ENCODE measurements around the gene RCCD1.

DNA sequence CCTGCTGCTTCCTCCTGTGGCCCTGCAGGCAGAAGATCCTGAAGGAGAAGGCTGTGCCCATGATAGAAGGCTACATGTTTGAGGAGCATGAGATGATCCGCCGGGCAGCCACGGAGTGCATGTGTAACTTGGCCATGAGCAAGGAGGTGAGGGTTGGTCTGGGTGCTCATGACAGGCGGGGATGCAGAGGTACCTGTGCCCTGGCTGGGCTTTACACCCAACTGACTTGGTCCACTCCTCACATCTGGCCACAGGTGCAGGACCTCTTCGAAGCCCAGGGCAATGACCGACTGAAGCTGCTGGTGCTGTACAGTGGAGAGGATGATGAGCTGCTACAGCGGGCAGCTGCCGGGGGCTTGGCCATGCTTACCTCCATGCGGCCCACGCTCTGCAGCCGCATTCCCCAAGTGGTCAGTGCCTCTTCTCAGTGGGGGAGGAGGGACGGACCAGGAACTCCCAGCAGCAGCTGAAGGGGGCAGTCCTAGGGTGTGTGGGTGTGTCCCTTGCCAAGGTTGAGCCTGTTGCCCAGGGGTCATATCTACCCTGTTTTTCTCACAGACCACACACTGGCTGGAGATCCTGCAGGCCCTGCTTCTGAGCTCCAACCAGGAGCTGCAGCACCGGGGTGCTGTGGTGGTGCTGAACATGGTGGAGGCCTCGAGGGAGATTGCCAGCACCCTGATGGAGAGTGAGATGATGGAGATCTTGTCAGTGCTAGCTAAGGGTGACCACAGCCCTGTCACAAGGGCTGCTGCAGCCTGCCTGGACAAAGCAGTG is 1.6 kb upstream of the RCCD1 start:
- TF ChIP-seq, protein P1, sequence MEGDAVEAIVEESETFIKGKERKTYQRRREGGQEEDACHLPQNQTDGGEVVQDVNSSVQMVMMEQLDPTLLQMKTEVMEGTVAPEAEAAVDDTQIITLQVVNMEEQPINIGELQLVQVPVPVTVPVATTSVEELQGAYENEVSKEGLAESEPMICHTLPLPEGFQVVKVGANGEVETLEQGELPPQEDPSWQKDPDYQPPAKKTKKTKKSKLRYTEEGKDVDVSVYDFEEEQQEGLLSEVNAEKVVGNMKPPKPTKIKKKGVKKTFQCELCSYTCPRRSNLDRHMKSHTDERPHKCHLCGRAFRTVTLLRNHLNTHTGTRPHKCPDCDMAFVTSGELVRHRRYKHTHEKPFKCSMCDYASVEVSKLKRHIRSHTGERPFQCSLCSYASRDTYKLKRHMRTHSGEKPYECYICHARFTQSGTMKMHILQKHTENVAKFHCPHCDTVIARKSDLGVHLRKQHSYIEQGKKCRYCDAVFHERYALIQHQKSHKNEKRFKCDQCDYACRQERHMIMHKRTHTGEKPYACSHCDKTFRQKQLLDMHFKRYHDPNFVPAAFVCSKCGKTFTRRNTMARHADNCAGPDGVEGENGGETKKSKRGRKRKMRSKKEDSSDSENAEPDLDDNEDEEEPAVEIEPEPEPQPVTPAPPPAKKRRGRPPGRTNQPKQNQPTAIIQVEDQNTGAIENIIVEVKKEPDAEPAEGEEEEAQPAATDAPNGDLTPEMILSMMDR (IDR thresholded peaks at IDR 0.05) = no peak
- TF ChIP-seq POLR2A (IDR thresholded peaks at IDR 0.05) (no peak), POLR2AphosphoS5 (IDR thresholded peaks at IDR 0.05) (no peak)

All from breast epithelium (tissue), 3 donors.